Activated CD4-positive, alpha-beta T cell treated with anti-CD3 and anti-CD28 coated beads, Interleukin-2, amount 50 U/mL, for 4 hours (primary cell): Measurements from ENCODE around the gene RRAD.

Experiments used
- DNase-seq, 2 experiments: peaks; one replicate each; pipeline ENCODE4 v3.0.0-alpha.2; 2020

Gene RRAD

GRCh38 chr16:66874079-66874775, 51.1 kb downstream of the RRAD start:
- DNase-seq = no peak

- DNase-seq = no peak
Measured at GRCh38 chr16:66873685-66874055, 51.7 kb downstream of the RRAD start.

DNA sequence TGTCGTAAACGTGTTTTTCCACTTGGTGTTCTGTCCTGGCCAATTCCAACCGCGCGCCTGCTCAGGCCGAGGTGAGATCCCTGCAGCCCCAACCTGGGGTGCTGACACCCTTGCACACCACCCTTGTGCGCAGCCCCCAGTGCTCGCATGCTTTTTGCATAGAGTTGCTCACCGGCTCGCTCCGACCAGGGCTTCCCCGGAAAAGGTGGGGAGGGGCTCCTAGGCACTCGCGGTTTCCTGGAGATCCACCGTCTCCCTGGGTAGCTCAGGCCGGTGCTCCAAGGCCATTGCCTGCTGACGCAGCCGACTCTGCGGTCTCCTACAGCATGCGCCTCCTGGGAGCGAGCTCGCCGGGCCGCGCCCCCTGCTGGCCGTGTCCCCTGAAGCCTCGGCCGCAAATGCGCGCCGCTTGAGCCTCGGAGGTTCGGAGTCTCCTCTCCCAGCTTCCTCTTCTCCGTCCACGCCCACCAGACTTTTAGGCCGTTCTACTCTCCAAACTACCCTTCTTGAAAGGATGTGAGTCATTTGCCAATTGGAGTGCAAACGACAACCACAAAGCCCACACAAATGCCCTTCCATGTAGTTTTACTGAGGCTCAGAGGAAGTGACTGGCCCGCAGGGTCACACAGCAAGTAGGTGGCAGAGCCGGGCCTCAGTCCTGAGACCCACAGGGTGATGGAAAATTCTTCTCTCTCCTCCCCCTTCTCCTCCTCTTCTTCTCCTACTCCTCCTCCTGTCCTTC, 52.2 kb downstream of the RRAD start:
- DNase-seq = peak; percentile 81 to 82

- DNase-seq = no peak
Measured at GRCh38 chr16:66872559-66872942, 52.8 kb downstream of the RRAD start.

- no peak for DNase-seq
Measured at GRCh38 chr16:66871840-66872239, 53.5 kb downstream of the RRAD start.
